GM23248 (cell line): ENCODE results near the gene ICE2. TPM values are rescaled to one million over a fixed set of nuclear protein-coding genes. Genes with fewer than 3 reads are reported as not detected.

ENCODE experiments used
- DNase-seq: peaks from one replicate; pipeline ENCODE4 v3.0.0-alpha.2; 2015
- H2AFZ ChIP-seq: fragments of 200-600 bp; sonication (generic); 2 replicates; pipeline ENCODE4 v1.6.1; 2016; ENCODE audit warnings: antibody characterized with exemption
- H3F3A ChIP-seq: fragments of 200-600 bp; sonication (generic); 2 replicates; pipeline ENCODE4 v1.6.1; 2016; ENCODE audit warnings: mild to moderate bottlenecking, antibody characterized with exemption, mixed run types; ENCODE audit not compliant: insufficient read depth
- H3K27ac ChIP-seq: fragments of 200-600 bp; sonication (generic); 2 replicates; pipeline ENCODE4 v1.5.1; 2016; ENCODE audit warnings: mild to moderate bottlenecking
- H3K27me3 ChIP-seq: fragments of 200-600 bp; sonication (generic); replicated peaks from 2 replicates; pipeline ENCODE4 v1.6.1; 2016; ENCODE audit warnings: mild to moderate bottlenecking; ENCODE audit not compliant: insufficient read depth
- H3K36me3 ChIP-seq: fragments of 200-600 bp; sonication (generic); 2 replicates; pipeline ENCODE4 v1.6.1; 2016; ENCODE audit warnings: low read depth, mild to moderate bottlenecking
- H3K4me1 ChIP-seq: fragments of 200-600 bp; sonication (generic); 2 replicates; pipeline ENCODE4 v1.6.1; 2016; ENCODE audit warnings: mild to moderate bottlenecking; ENCODE audit not compliant: insufficient read depth
- H3K4me2 ChIP-seq: fragments of 200-600 bp; sonication (generic); one replicate; pipeline ENCODE4 v1.6.1; 2016; ENCODE audit warnings: mild to moderate bottlenecking; ENCODE audit not compliant: unreplicated experiment
- H3K4me3 ChIP-seq: fragments of 200-600 bp; sonication (generic); 2 replicates; pipeline ENCODE4 v1.5.1; 2016; ENCODE audit warnings: mild to moderate bottlenecking
- H3K79me2 ChIP-seq: fragments of 200-600 bp; sonication (generic); 2 replicates; pipeline ENCODE4 v1.6.1; 2016; ENCODE audit warnings: mild to moderate bottlenecking; ENCODE audit not compliant: insufficient read depth
- H3K9ac ChIP-seq: fragments of 200-600 bp; sonication (generic); 2 replicates; pipeline ENCODE4 v1.6.1; 2016; ENCODE audit warnings: mild to moderate bottlenecking
- H3K9me2 ChIP-seq: fragments of 200-600 bp; sonication (generic); 2 replicates; pipeline ENCODE4 v1.6.1; 2016; ENCODE audit warnings: mixed run types, mild to moderate bottlenecking, moderate library complexity; ENCODE audit not compliant: insufficient read depth
- H3K9me3 ChIP-seq: fragments of 200-600 bp; sonication (generic); one replicate; pipeline ENCODE4 v1.6.1; 2017; ENCODE audit warnings: low read depth
- H4K20me1 ChIP-seq: fragments of 200-600 bp; sonication (generic); 2 replicates; pipeline ENCODE4 v1.6.0; 2016; ENCODE audit not compliant: insufficient read depth
- EZH2 ChIP-seq: fragments of 200-600 bp; sonication (generic); IDR thresholded peaks from 2 replicates; pipeline ENCODE4 v1.6.1; 2018; ENCODE audit warnings: antibody characterized with exemption, mild to moderate bottlenecking; ENCODE audit not compliant: insufficient read depth, poor library complexity, severe bottlenecking
- EZH2phosphoT487 ChIP-seq: fragments of 200-600 bp; sonication (generic); IDR thresholded peaks from 2 replicates; pipeline ENCODE4 v1.6.1; 2018; ENCODE audit warnings: antibody characterized with exemption, moderate library complexity, mild to moderate bottlenecking, low read depth; ENCODE audit not compliant: insufficient read depth
- WGBS, 2 experiments: methylation state at CpG; one replicate each; pipeline ENCODE4 v1.1.6; 2015 to 2017; ENCODE audit warnings: low lambda C conversion rate in 2 of 2, low coverage in 1 of 2; ENCODE audit errors: missing lambda C conversion rate in 2 of 2; 5-methylcytosine and 5-hydroxymethylcytosine counted together
- in situ Hi-C: fragments of 300-500 bp; cut with MboI; formaldehyde crosslinking; loops from 2 replicates; pipeline ENCODE4 v1.15.0; 2020
- polyA plus RNA-seq: library from polyadenylated mRNA; unstranded; fragments of >200 nt; fragmentation: Nextera tagmentation; extraction: Ambion mirVana; gene quantifications from 2 replicates; pipeline ENCODE4 v1.2.1, GENCODE V29; 2016
- total RNA-seq: library from RNA; depleted of rRNA; stranded (reverse); fragments of >200 nt; shearing (Covaris generic); gene quantifications from 2 replicates; pipeline ENCODE4 v1.2.3, GENCODE V29; 2014

Gene ICE2
- total and polyA plus RNA-seq, 2 experiments from 2014 or later: 21.6 to 25.5 TPM

- Histone ChIP-seq H3K4me1 (peaks cover 13% of the 10 kb centered on the region), H2AFZ (no peak overlapping the region), H3F3A (no peaks in the 10 kb centered on the region), H3K79me2 (no peaks in the 10 kb centered on the region; the same call in 1 of the 2 replicates), H3K36me3 (peaks cover 17% of the 10 kb centered on the region), H3K9me3 (no peaks in the 10 kb centered on the region), H3K4me3 (no peak overlapping the region), H4K20me1 (no peaks in the 10 kb centered on the region), H3K9me2 (no peaks in the 10 kb centered on the region), H3K27ac (no peak overlapping the region), H3K4me2 (no peak overlapping the region), H3K27me3 (no peaks in the 10 kb centered on the region), H3K9ac (no peak overlapping the region)
- in situ Hi-C loops: no loop called here
- 81 to 84% methylated on average over 6 of the region's 6 CpGs for WGBS, 2 experiments
- DNase-seq: no peak
- no peak for TF ChIP-seq EZH2phosphoT487
- TF ChIP-seq EZH2: no peak
These were observed 20.2 kb downstream of the ICE2 start for GRCh38 chr15:60458721-60459120.

- H3K9ac ChIP-seq: no peak overlapping the region
- no peaks in the 10 kb centered on the region for H3K27me3 ChIP-seq
- H3K4me3 ChIP-seq: no peak overlapping the region
- 90 to 96% methylated on average over 3 of the region's 3 CpGs for WGBS, 2 experiments
- no peaks in the 10 kb centered on the region for H3F3A ChIP-seq
- no peak overlapping the region for H3K27ac ChIP-seq
- H3K79me2 ChIP-seq: no peaks in the 10 kb centered on the region; the same call in 1 of the 2 replicates
- DNase-seq: no peak
- in situ Hi-C loops: no loop called here
- H4K20me1 ChIP-seq: no peaks in the 10 kb centered on the region
- peaks cover 13% of the 10 kb centered on the region for H3K4me1 ChIP-seq
- H3K9me3 ChIP-seq: no peaks in the 10 kb centered on the region
- TF ChIP-seq EZH2phosphoT487 (no peak), EZH2 (no peak)
- H3K9me2 ChIP-seq: no peaks in the 10 kb centered on the region
- H3K36me3 ChIP-seq: peaks cover 21% of the 10 kb centered on the region
- H2AFZ ChIP-seq: no peak overlapping the region
- H3K4me2 ChIP-seq: no peak overlapping the region
These were observed 21.0 kb downstream of the ICE2 start for GRCh38 chr15:60457985-60458384.

GRCh38 chr15:60454824-60455223 lies 24.1 kb downstream of the ICE2 start:
- H4K20me1 ChIP-seq: no peaks in the 10 kb centered on the region
- no peaks in the 10 kb centered on the region for H3F3A ChIP-seq
- H3K9ac ChIP-seq: no peak overlapping the region
- no peak overlapping the region for H3K4me2 ChIP-seq
- DNase-seq: no peak
- no peaks in the 10 kb centered on the region; the same call in 1 of the 2 replicates for H3K79me2 ChIP-seq
- H3K27ac ChIP-seq: no peak overlapping the region
- H3K4me1 ChIP-seq: no peaks in the 10 kb centered on the region
- H3K27me3 ChIP-seq: no peaks in the 10 kb centered on the region
- H2AFZ ChIP-seq: no peak overlapping the region
- no peaks in the 10 kb centered on the region for H3K9me2 ChIP-seq
- peaks cover 15% of the 10 kb centered on the region for H3K36me3 ChIP-seq
- in situ Hi-C loops: no loop called here
- 86 to 90% methylated on average over 2 of the region's 2 CpGs for WGBS, 2 experiments
- H3K4me3 ChIP-seq: no peak overlapping the region
- H3K9me3 ChIP-seq: no peaks in the 10 kb centered on the region
- TF ChIP-seq EZH2phosphoT487 (no peak), EZH2 (no peak)

- no peak for DNase-seq
- WGBS, 2 experiments: 68 to 73% methylated on average over 5 of the region's 5 CpGs
- H3K9me2 ChIP-seq: no peaks in the 10 kb centered on the region
- peaks cover 7% of the 10 kb centered on the region; the same call in 1 of the 2 replicates for H3K4me1 ChIP-seq
- TF ChIP-seq EZH2phosphoT487 (no peak), EZH2 (no peak)
- H3K36me3 ChIP-seq: peaks cover 10% of the 10 kb centered on the region
- no peak overlapping the region for H3K27ac ChIP-seq
- H3K4me2 ChIP-seq: no peak overlapping the region
- in situ Hi-C loops: loop anchor here (10.0 kb wide), 1 partner anchor 94 kb away; no protein-coding TSS in a partner anchor
- H3K9ac ChIP-seq: no peak overlapping the region
- no peak overlapping the region for H2AFZ ChIP-seq
- H3K9me3 ChIP-seq: no peaks in the 10 kb centered on the region
- peaks cover 14% of the 10 kb centered on the region for H3K79me2 ChIP-seq
- no peaks in the 10 kb centered on the region for H4K20me1 ChIP-seq
- H3F3A ChIP-seq: peaks cover 18% of the 10 kb centered on the region; the same call in 1 of the 2 replicates
- H3K4me3 ChIP-seq: no peak overlapping the region
- H3K27me3 ChIP-seq: no peaks in the 10 kb centered on the region
These were observed 30.1 kb downstream of the ICE2 start for GRCh38 chr15:60448668-60449360.
